ENCODE data around the gene NDUFB10. TPM values are rescaled to one million over a fixed set of nuclear protein-coding genes. Genes with fewer than 3 reads are reported as not detected.
"Not testable (repeated sequence)": the region's sequence is repeated elsewhere in the genome, so short reads cannot be mapped to it uniquely, and the experiment has no call there.

The NDUFB10 gene
- total RNA-seq, 1 experiment from 2014 or later = 305 TPM

GRCh38 chr16:1946495-1947368 lies 12.6 kb upstream of the NDUFB10 start:
- H3K27me3 ChIP-seq (ENCODE audit: control insufficient read depth, insufficient read depth, low read length) = peaks cover 3% of the 10 kb centered on the region; the same call in 1 of the 2 replicates
- H3K36me3 ChIP-seq (replicated peaks; ENCODE audit: control insufficient read depth, insufficient read depth, low read length) = no peaks in the 10 kb centered on the region
- H3K4me3 ChIP-seq (ENCODE audit: insufficient read depth, low read depth, low read length) = no peak overlapping the region
- DNase-seq = peak; percentile 72

DNA sequence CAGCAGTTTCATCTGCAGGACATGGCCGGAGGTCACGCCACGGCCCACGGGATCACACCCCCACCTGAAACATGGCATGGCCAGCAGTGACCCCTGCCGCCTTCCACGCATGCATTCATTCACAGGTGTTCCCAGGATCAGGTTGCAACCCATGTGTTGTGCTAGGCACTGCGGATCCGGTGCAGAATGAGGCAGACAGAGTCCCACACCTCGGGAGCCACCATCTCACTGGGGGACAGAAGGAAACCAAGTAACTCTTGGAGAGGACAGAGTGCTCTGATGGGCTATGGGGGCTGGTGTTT lies 12.0 kb upstream of the NDUFB10 start:
- no peak for DNase-seq
- Histone ChIP-seq H3K27me3 (ENCODE audit: control insufficient read depth, insufficient read depth, low read length) (peaks cover 1% of the 10 kb centered on the region; the same call in 1 of the 2 replicates), H3K4me3 (ENCODE audit: insufficient read depth, low read depth, low read length) (no peak overlapping the region), H3K36me3 (replicated peaks; ENCODE audit: control insufficient read depth, insufficient read depth, low read length) (no peaks in the 10 kb centered on the region)

- DNase-seq = no peak
- Histone ChIP-seq H3K27me3 (ENCODE audit: control insufficient read depth, insufficient read depth, low read length) (no peaks in the 10 kb centered on the region; the same call in 1 of the 2 replicates), H3K36me3 (replicated peaks; ENCODE audit: control insufficient read depth, insufficient read depth, low read length) (no peaks in the 10 kb centered on the region), H3K4me3 (ENCODE audit: insufficient read depth, low read depth, low read length) (no peak overlapping the region)
These were observed 9.8 kb upstream of the NDUFB10 start for GRCh38 chr16:1949507-1949906.

- no peaks in the 10 kb centered on the region; the same call in 1 of the 2 replicates for H3K27me3 ChIP-seq (ENCODE audit: control insufficient read depth, insufficient read depth, low read length)
- no peak overlapping the region for H3K4me3 ChIP-seq (ENCODE audit: insufficient read depth, low read depth, low read length)
- H3K36me3 ChIP-seq (replicated peaks; ENCODE audit: control insufficient read depth, insufficient read depth, low read length) = no peaks in the 10 kb centered on the region
- no peak for DNase-seq
These were observed 9.3 kb upstream of the NDUFB10 start for GRCh38 chr16:1950047-1950446.

- DNase-seq = no peak
- H3K36me3 ChIP-seq (replicated peaks; ENCODE audit: control insufficient read depth, insufficient read depth, low read length) = no peaks in the 10 kb centered on the region
- H3K4me3 ChIP-seq (ENCODE audit: insufficient read depth, low read depth, low read length) = no peak overlapping the region
- H3K27me3 ChIP-seq (ENCODE audit: control insufficient read depth, insufficient read depth, low read length) = no peaks in the 10 kb centered on the region; the same call in 1 of the 2 replicates
These were observed 8.8 kb upstream of the NDUFB10 start for GRCh38 chr16:1950559-1950958.

- DNase-seq = no peak
- H3K4me3 ChIP-seq (ENCODE audit: insufficient read depth, low read depth, low read length) = no peak overlapping the region
- H3K36me3 ChIP-seq (replicated peaks; ENCODE audit: control insufficient read depth, insufficient read depth, low read length) = no peaks in the 10 kb centered on the region
- no peaks in the 10 kb centered on the region; the same call in 1 of the 2 replicates for H3K27me3 ChIP-seq (ENCODE audit: control insufficient read depth, insufficient read depth, low read length)
These were observed 5.6 kb upstream of the NDUFB10 start for GRCh38 chr16:1953734-1954133.

DNA sequence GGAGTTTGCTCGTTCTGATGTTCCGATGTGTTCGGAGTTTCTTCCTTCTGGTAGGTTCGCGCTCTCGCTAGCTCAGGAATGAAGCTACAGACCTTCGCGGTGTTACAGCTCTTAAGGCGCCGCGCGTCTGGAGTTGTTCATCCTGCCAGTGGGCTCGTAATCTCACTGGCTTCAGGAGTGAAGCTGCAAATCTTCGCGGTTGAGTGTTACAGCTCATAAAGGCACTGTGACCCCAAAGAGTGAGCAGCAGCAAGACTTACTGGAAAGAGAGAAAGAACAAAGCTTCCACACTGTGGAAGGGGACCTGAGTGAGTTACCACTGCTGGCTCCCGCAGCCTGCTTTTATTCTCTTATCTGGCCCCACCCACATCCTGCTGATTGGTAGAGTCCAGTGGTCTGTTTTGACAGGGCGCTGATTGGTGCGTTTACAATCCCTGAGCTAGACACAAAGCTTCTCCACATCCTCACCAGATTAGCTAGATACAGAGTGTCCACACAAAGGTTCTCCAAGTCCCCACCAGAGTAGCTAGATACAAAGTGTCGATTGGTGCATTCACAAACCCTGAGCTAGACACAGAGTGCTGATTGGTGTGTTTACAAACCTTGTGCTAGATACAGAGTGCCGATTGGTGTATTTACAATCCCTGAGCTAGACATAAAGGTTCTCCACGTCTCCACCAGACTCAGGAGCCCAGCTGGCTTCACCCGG lies 1.8 kb upstream of the NDUFB10 start:
- not testable (repeated sequence) for H3K27me3 ChIP-seq (ENCODE audit: control insufficient read depth, insufficient read depth, low read length); DNase-seq; H3K4me3 ChIP-seq (ENCODE audit: insufficient read depth, low read depth, low read length)
- peaks cover 11% of the 10 kb centered on the region for H3K36me3 ChIP-seq (replicated peaks; ENCODE audit: control insufficient read depth, insufficient read depth, low read length)

DNA sequence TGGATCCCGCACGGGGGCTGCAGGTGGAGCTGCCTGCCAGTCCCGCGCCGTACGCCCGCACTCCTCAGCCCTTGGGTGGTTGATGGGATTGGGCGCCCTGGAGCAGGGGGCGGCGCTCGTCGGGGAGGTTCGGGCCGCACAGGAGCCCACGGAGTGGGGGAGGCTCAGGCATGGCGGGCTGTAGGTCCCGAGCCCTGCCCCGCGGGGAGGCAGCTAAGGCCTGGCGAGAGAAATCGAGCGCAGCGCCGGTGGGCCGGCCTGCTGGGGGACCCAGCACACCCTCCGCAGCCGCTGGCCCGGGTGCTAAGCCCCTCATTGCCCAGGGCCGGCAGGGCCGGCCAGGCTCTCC lies 1.2 kb upstream of the NDUFB10 start:
- peaks cover 15% of the 10 kb centered on the region for H3K36me3 ChIP-seq (replicated peaks; ENCODE audit: control insufficient read depth, insufficient read depth, low read length)
- not testable (repeated sequence) for H3K27me3 ChIP-seq (ENCODE audit: control insufficient read depth, insufficient read depth, low read length); H3K4me3 ChIP-seq (ENCODE audit: insufficient read depth, low read depth, low read length); DNase-seq

GRCh38 chr16:1958715-1959268 lies 546 bp upstream of the NDUFB10 start:
- Histone ChIP-seq H3K4me3 (ENCODE audit: insufficient read depth, low read depth, low read length) (peak overlapping the region; percentile 96), H3K36me3 (replicated peaks; ENCODE audit: control insufficient read depth, insufficient read depth, low read length) (peaks cover 21% of the 10 kb centered on the region), H3K27me3 (ENCODE audit: control insufficient read depth, insufficient read depth, low read length) (no peaks in the 10 kb centered on the region)
- DNase-seq = no peak

- peak; percentile 72 for DNase-seq
- H3K36me3 ChIP-seq (replicated peaks; ENCODE audit: control insufficient read depth, insufficient read depth, low read length) = peaks cover 23% of the 10 kb centered on the region
- peak overlapping the region; percentile 96; the same call in 1 of the 2 replicates for H3K4me3 ChIP-seq (ENCODE audit: insufficient read depth, low read depth, low read length)
- H3K27me3 ChIP-seq (ENCODE audit: control insufficient read depth, insufficient read depth, low read length) = no peaks in the 10 kb centered on the region
These were observed 1.6 kb downstream of the NDUFB10 start for GRCh38 chr16:1960665-1961630.

GRCh38 chr16:1961651-1962067 lies 2.3 kb downstream of the NDUFB10 start:
- H3K4me3 ChIP-seq (ENCODE audit: insufficient read depth, low read depth, low read length) = no peak overlapping the region
- peak; percentile 77 for DNase-seq
- H3K36me3 ChIP-seq (replicated peaks; ENCODE audit: control insufficient read depth, insufficient read depth, low read length) = peaks cover 23% of the 10 kb centered on the region
- no peaks in the 10 kb centered on the region for H3K27me3 ChIP-seq (ENCODE audit: control insufficient read depth, insufficient read depth, low read length)

GRCh38 chr16:1962161-1963153 lies 3.1 kb downstream of the NDUFB10 start:
- H3K36me3 ChIP-seq (replicated peaks; ENCODE audit: control insufficient read depth, insufficient read depth, low read length) = peaks cover 23% of the 10 kb centered on the region
- H3K4me3 ChIP-seq (ENCODE audit: insufficient read depth, low read depth, low read length) = peak overlapping the region; percentile 12; the same call in 1 of the 2 replicates
- H3K27me3 ChIP-seq (ENCODE audit: control insufficient read depth, insufficient read depth, low read length); DNase-seq: not testable (repeated sequence)

GRCh38 chr16:1963806-1964505 lies 4.6 kb downstream of the NDUFB10 start:
- no peak for DNase-seq
- Histone ChIP-seq H3K27me3 (ENCODE audit: control insufficient read depth, insufficient read depth, low read length) (no peaks in the 10 kb centered on the region), H3K4me3 (ENCODE audit: insufficient read depth, low read depth, low read length) (peak overlapping the region; percentile 97), H3K36me3 (replicated peaks; ENCODE audit: control insufficient read depth, insufficient read depth, low read length) (peaks cover 23% of the 10 kb centered on the region)

Data from H7 (cell line).